ENCODE results near the gene ALKBH6.

The ALKBH6 gene

DNA sequence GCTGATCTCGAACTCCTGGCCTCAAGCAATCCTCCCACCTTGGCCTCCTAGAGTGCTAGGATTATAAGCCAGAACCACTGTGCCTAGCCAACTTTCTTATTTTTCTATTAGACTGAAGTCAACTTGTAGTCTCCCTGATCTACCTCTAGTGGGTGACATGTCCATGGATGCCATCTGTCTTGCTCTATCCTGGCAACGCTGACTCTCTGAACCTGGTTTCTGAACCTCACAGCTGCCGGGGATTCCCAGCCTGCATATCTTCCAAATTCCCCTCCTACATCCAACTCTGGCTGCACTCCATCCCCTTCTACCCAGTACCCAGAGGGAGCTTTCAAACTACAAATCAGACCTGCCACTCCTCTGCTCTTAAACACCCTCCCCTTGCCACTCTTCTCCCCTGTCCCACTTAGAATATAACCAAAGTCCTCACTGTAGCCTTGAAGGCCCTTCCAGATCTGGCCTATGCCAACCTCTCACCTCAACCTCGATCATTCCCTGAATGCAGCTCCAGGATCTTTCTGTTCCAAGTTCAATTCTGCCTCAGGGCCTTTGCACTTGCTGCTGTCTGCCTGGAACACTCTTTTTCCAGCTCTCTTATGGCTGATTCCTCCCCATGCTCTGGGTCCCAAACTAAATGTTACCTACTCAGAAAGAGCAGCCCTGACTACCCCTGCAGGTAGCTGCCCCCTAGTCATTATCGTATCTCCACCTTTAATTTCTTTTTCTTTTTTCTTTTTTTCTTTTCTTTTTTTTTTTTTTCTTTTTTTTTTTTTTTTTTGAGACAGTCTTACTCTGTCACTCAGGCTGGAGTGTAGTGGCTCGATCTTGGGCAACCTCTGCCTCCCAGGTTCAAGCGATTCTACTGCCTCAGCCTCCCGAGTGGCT, 16.5 kb upstream of the ALKBH6 start:
- peak; percentile 61 for DNase-seq (ENCODE audit: low spot score)

GRCh38 chr19:36028313-36029041, 14.5 kb upstream of the ALKBH6 start:
- no peak for DNase-seq (ENCODE audit: low spot score)

- DNase-seq (ENCODE audit: low spot score), result no peak
Measured at GRCh38 chr19:36027696-36028095, 13.7 kb upstream of the ALKBH6 start.

DNA sequence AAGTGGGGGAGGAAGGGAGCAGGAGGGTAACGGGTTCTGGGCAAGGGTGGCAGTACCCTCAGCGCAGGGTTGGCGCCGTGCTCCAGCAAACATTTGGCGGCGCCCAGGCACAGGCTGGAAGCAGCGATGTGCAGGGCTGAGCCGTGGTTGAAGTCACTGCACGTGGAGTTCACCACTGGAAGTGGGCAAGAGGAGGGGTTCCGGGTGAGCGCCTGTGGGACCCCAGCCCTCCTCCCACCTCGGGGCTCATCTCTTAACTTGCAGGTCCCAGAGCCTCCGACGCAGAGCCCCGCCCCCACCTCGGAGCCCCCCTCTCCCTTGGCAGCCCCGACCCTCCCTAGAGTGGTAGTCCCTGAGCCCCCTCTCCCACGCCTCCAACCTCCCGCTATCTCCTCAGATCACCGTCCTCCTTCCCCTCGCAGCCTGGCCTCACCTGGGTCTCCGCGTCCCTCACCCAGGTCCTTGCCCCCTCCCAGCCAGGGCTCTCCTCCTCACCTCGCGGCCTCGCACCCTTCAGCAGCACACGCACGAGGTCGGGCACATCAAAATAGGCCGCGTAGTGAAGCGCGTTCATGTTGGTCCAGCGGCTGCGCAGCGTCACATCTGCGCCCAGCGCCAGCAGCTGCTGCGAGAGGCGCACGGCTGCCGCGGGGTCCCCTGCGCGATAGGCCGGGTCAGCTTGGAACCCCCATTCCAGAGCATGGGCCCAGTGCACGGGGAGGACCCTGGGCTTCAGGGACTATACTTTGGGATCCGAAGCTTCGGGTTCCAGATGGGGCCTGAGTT, 12.3 kb upstream of the ALKBH6 start:
- no peak for DNase-seq (ENCODE audit: low spot score)

GRCh38 chr19:36025541-36025940, 11.5 kb upstream of the ALKBH6 start:
- DNase-seq (ENCODE audit: low spot score), result no peak

- DNase-seq (ENCODE audit: low spot score), result no peak
Measured at GRCh38 chr19:36023432-36023831, 9.4 kb upstream of the ALKBH6 start.

DNA sequence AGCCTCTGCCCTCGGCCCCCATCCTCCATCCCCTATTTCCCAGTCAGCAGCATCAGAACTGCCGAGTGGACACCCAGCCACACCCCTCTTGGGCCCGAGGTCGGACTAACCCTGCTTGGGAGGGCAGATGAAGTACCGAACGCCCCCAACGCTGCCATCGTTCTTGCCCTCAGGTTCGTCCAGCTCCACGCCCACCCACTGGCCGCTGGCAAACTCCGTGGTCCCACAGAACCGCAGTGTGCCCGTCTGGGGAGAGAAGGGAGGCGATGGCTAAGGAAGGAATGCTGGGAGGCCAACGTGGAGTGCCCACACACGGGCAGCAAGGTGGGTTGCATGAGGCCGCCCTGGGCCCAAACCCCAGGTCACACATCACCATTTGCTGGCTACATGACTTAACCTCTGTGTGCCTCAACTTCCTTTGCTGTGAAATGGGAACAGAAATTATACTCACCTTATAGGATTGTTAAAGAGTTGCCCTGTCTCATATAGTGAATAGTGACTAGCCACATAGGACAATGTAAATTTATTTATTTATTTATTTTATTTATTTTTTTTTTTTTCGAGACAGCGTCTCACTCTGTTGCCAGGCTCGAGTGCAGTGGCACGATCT, 5.2 kb upstream of the ALKBH6 start:
- DNase-seq (ENCODE audit: low spot score), result no peak

DNA sequence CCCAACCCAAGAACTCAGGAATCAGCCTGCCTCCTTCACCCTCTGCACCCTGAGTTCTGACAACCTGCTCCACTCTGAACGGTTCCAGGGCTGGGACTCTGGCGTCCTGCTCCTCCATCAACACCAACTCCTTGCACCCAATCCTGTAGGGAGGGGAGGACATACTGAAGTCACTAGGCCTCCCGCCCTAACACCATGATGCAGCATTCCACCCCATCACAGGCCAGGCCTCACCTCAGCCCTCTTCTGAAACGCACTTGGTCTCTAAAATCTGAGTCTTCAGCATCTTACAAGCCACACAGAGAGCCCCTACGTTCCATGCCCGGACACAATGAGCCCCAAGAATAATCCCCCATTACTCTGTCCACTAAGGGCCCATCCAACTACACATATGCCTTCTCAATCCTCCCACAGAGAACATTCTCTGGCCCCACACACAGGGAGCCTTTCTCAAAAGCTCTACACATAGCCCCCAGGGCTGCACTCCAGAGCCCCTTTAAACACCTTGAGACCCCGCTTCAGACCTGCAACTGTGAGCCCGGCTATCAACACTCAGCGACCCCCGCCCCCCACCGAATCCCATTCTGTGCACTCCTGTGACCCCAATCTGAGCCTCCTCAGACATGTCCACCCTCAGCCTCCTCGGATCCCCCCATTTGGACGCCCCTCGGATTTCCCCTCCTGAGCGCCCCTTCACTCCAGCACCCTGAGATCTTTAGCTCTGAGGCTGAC, 567 bp downstream of the ALKBH6 start:
- DNase-seq (ENCODE audit: low spot score), result no peak

GRCh38 chr19:36010402-36010801, 3.6 kb downstream of the ALKBH6 start:
- no peak for DNase-seq (ENCODE audit: low spot score)

DNA sequence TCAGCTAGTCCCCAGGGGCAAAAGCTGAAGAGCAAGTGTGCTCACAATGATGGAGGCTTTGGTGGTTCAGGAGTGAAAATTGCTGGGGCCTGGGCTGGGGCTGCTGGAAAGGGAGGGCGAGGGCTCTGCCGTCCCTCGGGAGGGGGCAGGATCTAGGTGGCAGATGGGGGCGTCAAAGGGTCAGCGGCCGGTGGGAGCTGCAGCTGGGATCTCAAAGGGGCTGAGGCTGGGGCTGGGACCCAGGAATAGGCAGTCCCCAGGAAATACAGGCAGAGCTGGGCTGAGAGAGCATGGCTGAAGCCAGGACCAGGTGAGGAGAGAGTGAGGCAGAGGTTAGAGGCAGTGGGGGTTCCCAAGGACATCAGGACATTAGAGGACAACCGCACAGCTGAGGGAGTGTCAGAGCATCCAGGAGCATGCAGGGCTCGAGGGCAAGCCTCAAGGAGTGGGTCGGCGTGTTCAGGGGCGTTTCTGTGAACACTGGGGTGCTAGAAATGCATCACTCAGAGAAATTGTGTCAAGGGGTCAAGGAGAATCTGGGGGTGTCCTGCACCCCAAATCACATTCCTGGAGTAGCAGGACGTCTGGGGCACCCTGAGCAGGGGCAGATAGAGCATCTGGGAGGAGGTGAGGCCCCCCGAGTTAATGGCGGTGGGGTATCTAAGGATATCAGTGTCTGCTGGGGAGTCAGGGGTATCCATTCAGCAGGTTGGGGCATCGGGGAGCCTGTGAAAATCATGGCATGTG, 4.2 kb downstream of the ALKBH6 start:
- DNase-seq (ENCODE audit: low spot score), result no peak

DNA sequence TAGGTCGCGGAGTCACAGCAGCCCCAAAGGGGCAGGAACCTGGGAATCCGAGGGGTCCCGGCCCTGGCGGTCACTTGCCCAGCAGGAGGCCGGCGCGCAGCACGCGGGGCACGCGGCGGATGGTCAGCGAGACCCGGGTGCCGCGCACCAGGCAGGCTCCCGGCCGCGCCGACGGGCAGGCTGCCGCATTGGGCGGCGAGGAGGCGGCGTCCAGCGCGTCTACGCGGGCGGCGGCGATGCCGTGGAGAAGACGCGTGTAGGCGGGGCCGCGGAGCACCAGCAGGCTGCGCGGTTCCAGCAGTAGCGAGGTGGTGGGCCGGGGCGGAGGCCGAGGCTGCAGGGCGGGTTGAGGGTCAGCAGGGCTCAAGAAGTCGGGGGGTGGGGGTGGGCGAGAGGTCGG, 4.8 kb downstream of the ALKBH6 start:
- DNase-seq (ENCODE audit: low spot score), result peak; percentile 62

GRCh38 chr19:36008336-36008978, 5.6 kb downstream of the ALKBH6 start, which contains the start of gene SYNE4:
TSS of gene SYNE4 (minus strand) at chr19:36008813. CDS start at chr19:36008681, 132 bp downstream.
- peak; percentile 74 for DNase-seq (ENCODE audit: low spot score)

- no peak for DNase-seq (ENCODE audit: low spot score)
Measured at GRCh38 chr19:36006955-36007354, 7.1 kb downstream of the ALKBH6 start.

DNA sequence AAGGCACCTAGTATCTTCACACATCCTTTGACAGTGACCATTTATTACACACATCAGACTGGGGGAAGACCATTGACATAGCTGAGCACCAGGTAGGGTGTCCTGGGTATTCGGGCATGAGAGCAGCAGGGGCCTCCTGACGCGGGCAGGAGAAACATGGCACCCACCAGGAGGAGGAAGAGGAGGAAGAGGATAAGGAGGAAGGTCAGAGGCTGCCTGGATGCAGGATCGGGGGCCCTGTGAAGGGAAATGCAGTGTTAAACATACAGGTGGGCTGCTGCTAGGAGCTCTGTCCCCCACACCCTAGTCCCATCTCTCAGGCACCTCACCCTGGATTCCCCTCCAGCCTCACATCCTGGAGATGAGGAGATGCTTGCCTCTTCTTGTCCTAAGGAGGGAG, 10.7 kb downstream of the ALKBH6 start:
- no peak for DNase-seq (ENCODE audit: low spot score)

- DNase-seq (ENCODE audit: low spot score), result no peak
Measured at GRCh38 chr19:36001605-36002004, 12.4 kb downstream of the ALKBH6 start.

DNA sequence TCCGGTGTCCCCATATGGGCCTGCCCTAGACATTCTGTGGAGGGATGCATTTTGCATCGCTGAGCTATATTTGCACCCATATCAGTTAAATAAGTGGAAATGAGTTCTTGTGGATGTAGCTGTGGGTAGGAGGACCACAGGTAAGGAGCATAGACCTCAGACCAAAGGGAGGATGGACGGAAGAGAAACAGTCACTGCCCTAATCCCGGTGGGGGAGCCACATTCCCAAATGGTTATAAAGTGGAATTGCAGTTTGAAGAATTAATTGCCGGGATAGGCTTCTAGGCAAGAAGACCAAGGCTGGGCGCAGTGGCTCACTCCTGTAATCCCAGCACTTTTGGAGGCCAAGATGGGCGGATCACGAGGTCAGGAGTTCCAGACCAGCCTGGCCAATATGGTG, 17.2 kb downstream of the ALKBH6 start:
- no peak for DNase-seq (ENCODE audit: low spot score)

- peak; percentile 94 for DNase-seq (ENCODE audit: low spot score)
Measured at GRCh38 chr19:35995048-35995993, 18.7 kb downstream of the ALKBH6 start, which contains the start of gene SDHAF1. TSS of gene SDHAF1 (plus strand) at chr19:35995188. CDS start at chr19:35995275, 87 bp downstream.

DNA sequence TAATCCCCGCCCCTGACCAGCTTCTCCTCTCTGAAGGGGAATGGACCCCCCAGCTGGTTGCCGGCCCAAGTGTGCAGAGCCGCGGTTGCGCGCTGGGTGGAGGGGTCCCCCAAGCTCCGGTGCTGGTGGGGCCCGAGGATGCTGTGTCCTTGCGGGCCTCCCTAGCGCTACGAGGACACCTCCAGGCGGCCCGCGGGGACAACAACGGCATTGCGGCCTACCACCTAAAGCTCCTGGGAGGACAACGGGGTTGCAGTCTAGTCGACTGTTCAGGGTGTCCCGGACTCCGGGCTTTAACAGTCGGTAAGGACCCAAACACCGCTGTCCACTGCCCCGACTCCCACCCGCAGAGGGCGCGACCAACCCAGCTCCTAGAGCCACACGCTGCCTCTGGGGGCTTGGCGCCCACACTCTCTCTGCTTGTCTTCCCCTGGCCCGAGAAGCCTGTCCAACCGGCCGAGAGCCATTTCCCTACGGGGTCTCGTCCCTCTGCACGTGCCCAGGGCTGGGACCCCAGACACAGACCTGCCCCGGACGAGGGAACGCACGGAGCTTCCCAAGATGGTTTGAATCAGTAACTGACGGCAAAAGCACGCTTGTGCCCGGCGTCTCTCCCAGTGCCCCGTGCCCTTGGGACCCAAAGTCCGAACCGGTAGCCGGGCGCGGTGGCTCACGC, 20.0 kb downstream of the ALKBH6 start:
- DNase-seq (ENCODE audit: low spot score), result no peak
